Ascending aorta (tissue), 2 donors: ENCODE measurements around the gene GPR6. TPM values are rescaled to one million over a fixed set of nuclear protein-coding genes. Genes with fewer than 3 reads are reported as not detected.

ENCODE experiments used
- DNase-seq, 2 donors: peaks; one replicate each; pipeline ENCODE4 v3.0.0-alpha.2; 2019; ENCODE audit warnings: low spot score in 2 of 2
- H3K27ac ChIP-seq, 2 donors: fragments of 200-600 bp; sonication (generic); one replicate each; pipeline ENCODE4 v1.5.1; 2016 to 2017; ENCODE audit warnings: mild to moderate bottlenecking in 1 of 2
- H3K27me3 ChIP-seq: fragments of 200-600 bp; sonication (generic); one replicate; pipeline ENCODE4 v1.5.1; 2017
- H3K36me3 ChIP-seq, 2 donors: fragments of 200-600 bp; sonication (generic); one replicate each; pipeline ENCODE4 v1.5.1; 2016
- H3K4me1 ChIP-seq, 2 donors: fragments of 200-600 bp; sonication (generic); one replicate each; pipeline ENCODE4 v1.5.1; 2016 to 2017; ENCODE audit warnings: mild to moderate bottlenecking in 1 of 2
- H3K4me3 ChIP-seq, 2 donors: fragments of 200-600 bp; sonication (generic); one replicate each; pipeline ENCODE4 v1.5.1; 2016 to 2017; ENCODE audit warnings: mild to moderate bottlenecking in 1 of 2
- H3K9me3 ChIP-seq, 2 donors: fragments of 200-600 bp; sonication (generic); one replicate each; pipeline ENCODE4 v1.5.1; 2016
- intact Hi-C: fragments of 100-400 bp; cut with DNase I; formaldehyde crosslinking; loops from one replicate; pipeline ENCODE4 v1.15.1; 2023
- total RNA-seq: library from RNA; depleted of rRNA; stranded (reverse); fragments of >200 nt; gene quantifications from one replicate; pipeline ENCODE4 v1.1.0, GENCODE V29; 2016
- TF ChIP-seq, protein P1 (sequence below), 3 experiments: fragments of 200-600 bp in 2 of 3; fragments of 450-650 bp in 1 of 3; sonication (generic) in 2 of 3; IDR thresholded peaks; one replicate each; pipeline ENCODE4 v1.5.1; 2016 to 2019; ENCODE audit warnings: antibody characterized with exemption in 3 of 3, mild to moderate bottlenecking in 1 of 3, moderate library complexity in 1 of 3

Gene GPR6, protein sequence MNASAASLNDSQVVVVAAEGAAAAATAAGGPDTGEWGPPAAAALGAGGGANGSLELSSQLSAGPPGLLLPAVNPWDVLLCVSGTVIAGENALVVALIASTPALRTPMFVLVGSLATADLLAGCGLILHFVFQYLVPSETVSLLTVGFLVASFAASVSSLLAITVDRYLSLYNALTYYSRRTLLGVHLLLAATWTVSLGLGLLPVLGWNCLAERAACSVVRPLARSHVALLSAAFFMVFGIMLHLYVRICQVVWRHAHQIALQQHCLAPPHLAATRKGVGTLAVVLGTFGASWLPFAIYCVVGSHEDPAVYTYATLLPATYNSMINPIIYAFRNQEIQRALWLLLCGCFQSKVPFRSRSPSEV
- total RNA-seq, result not detected

DNA sequence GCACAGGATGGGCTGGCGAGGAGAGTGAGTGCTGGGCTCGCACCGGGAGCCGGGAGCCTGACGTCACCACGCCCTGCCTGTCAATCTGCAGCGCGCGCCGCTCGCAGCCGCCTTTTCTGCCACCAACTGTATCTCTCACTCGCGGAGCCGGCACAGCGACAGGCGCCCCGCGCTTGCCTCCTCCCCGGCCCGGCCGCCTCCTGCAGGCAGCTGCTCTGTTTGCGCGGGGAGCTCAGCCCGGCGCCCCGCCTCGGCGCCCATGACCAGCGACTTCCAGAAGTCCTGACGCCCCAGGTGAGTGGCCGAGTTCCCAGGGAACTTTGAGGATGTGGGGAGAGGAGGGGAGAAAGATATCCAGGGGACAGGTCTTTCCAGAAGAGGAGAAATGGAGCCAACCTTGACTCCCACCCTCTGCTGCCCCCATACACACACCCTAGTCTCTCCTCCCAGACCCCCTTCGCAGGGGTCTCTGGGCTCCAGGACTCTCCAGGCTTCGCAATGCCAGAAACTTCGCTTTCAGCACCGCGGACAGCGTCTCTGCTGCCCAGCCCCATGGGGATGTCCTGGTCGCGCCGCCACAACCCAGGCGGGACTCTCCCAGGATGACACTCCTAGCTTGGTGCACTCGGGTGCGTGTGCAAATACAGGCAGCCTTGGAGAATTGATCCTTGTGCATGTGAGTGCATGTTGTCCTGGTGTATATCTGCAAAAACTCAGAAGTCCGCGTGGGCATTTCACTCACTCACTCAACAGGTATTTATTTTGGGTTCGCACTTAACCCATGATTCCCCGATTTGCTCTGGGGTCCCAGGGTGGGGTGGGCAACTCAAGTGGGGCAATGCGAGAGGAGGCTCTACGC is at the start of gene GPR6:
Gene GPR6 (plus strand): TSS at position 138 of the 859 bp plus-strand sequence. CDS start 802 bp downstream, outside the sequence.
- TF ChIP-seq, protein P1, sequence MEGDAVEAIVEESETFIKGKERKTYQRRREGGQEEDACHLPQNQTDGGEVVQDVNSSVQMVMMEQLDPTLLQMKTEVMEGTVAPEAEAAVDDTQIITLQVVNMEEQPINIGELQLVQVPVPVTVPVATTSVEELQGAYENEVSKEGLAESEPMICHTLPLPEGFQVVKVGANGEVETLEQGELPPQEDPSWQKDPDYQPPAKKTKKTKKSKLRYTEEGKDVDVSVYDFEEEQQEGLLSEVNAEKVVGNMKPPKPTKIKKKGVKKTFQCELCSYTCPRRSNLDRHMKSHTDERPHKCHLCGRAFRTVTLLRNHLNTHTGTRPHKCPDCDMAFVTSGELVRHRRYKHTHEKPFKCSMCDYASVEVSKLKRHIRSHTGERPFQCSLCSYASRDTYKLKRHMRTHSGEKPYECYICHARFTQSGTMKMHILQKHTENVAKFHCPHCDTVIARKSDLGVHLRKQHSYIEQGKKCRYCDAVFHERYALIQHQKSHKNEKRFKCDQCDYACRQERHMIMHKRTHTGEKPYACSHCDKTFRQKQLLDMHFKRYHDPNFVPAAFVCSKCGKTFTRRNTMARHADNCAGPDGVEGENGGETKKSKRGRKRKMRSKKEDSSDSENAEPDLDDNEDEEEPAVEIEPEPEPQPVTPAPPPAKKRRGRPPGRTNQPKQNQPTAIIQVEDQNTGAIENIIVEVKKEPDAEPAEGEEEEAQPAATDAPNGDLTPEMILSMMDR (IDR thresholded peaks at IDR 0.05), result no peak
- peaks cover 8% of the 10 kb centered on the region for H3K27me3 ChIP-seq

DNA sequence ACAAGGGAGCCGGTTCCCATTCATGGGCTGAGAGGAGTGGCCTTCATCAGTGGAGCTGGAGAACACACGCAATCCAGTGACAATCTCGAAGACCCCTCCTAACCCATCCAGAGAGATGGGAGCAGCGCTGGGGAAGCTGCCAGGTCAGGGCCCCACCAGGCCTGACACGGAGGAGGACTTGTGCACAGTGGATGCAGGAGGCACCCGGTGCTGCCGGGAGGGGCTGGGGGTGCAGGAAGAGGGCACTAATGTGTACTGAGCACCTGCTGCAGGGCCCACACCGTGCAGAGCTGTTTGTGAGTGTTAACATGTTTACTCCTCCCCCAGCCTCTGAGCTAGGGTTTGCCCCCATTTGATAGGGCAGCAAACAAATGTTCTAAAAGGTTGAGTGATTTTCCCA is 43.8 kb upstream of the GPR6 start:
- TF ChIP-seq, protein P1 (IDR thresholded peaks at IDR 0.05), result no peak
- no peaks in the 10 kb centered on the region for H3K9me3 ChIP-seq
- no peaks in the 10 kb centered on the region for H3K4me1 ChIP-seq
- no peak for DNase-seq
- no peaks in the 10 kb centered on the region for H3K27me3 ChIP-seq
- no peak overlapping the region for H3K4me3 ChIP-seq
- no peaks in the 10 kb centered on the region for H3K36me3 ChIP-seq
- no peak overlapping the region for H3K27ac ChIP-seq
- intact Hi-C loops, result no loop called here

More for the DNA sequence above, at the start of gene GPR6:
- Histone ChIP-seq H3K36me3 (no peaks in the 10 kb centered on the region), H3K4me3 (no peak within 1 kb of the TSS), H3K9me3 (no peaks in the 10 kb centered on the region), H3K4me1 (no peaks in the 10 kb centered on the region), H3K27ac (no peak within 1 kb of the TSS)
- intact Hi-C loops, result no loop called here
- DNase-seq, result no peak

DNA sequence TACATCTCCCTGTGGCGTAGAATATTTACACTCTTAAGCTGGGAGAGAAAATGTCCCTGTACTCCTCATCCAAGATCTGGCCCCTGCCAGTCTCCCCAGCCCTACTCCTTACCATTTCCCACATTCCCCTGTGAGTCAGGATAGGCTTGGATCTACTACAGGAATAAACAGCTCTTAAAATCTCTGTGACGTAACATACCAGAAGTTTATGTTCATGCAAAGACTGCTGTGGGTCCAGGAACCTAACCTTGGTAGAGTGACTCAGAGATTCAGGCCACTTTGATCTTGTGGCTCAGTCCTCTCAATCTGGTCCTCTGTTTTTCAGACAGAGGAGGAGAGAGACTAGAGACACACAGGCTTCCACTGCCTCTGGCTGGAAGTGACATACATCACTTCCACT is 38.5 kb upstream of the GPR6 start:
- Histone ChIP-seq H3K27me3 (no peaks in the 10 kb centered on the region), H3K9me3 (no peaks in the 10 kb centered on the region), H3K27ac (no peak overlapping the region), H3K36me3 (no peaks in the 10 kb centered on the region), H3K4me3 (no peak overlapping the region), H3K4me1 (no peaks in the 10 kb centered on the region)
- DNase-seq, result no peak
- intact Hi-C loops, result no loop called here
- TF ChIP-seq, protein P1 (IDR thresholded peaks at IDR 0.05), result no peak

DNA sequence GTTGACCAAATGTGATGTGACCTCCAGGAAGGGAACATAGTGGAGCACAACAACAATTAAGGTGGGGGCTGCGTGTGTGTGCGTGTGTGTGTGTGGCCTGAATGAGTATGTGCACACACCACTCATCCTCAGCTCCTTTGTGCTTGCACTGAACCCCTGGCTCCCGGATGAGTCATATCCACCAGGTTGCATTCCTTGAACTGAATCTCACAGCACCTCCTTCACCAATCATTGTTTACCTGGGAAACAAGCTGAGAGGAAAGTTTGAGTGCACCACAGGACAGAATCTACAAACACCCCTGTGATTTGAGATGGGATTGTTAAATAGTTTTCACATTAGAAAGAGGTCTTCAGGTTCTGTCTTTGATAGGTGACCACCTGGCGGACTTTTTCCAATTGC is 33.7 kb upstream of the GPR6 start:
- Histone ChIP-seq H3K27me3 (no peaks in the 10 kb centered on the region), H3K27ac (no peak overlapping the region), H3K4me1 (no peaks in the 10 kb centered on the region), H3K9me3 (no peaks in the 10 kb centered on the region), H3K36me3 (no peaks in the 10 kb centered on the region), H3K4me3 (no peak overlapping the region)
- TF ChIP-seq, protein P1 (IDR thresholded peaks at IDR 0.05), result no peak
- intact Hi-C loops, result no loop called here
- DNase-seq, result no peak

DNA sequence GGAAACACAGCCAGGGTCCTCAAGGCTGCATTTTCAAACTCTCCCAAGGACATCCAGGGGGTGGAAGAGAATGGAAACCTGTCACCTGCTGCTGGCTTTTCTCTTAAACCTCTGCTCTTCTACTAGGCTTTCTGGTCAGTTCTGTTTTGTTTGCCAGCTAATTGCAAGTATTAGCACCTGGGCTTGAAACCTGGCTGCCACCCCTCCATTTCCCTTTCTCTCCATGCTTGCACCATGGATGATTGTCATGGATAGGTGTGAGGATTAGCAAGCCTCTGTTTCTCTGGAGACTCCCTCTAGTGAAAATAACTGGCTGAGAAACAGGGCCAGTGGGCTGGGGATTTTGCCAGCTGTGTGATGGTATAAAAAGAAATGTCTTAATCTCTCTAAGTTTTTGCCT is 33.0 kb upstream of the GPR6 start:
- Histone ChIP-seq H3K27ac (no peak overlapping the region), H3K36me3 (no peaks in the 10 kb centered on the region), H3K27me3 (no peaks in the 10 kb centered on the region), H3K4me1 (no peaks in the 10 kb centered on the region), H3K4me3 (no peak overlapping the region), H3K9me3 (no peaks in the 10 kb centered on the region)
- no peak for DNase-seq
- TF ChIP-seq, protein P1 (IDR thresholded peaks at IDR 0.05), result no peak
- intact Hi-C loops, result no loop called here
